Measurements from ENCODE around the gene UBN1.
A peak's percentile ranks its signal among the peaks of the same experiment; 100 is the strongest.
"Not testable (repeated sequence)": the region's sequence is repeated elsewhere in the genome, so short reads cannot be mapped to it uniquely, and the experiment has no call there.

Gene UBN1

GRCh38 chr16:4890026-4890425, 42.7 kb downstream of the UBN1 start:
- no peak for DNase-seq

GRCh38 chr16:4890686-4891085, 43.4 kb downstream of the UBN1 start:
- no peak for DNase-seq

GRCh38 chr16:4891097-4891885, 44.0 kb downstream of the UBN1 start:
- DNase-seq = no peak

GRCh38 chr16:4891886-4892216, 44.6 kb downstream of the UBN1 start:
- DNase-seq = no peak

GRCh38 chr16:4892361-4893102, 45.3 kb downstream of the UBN1 start:
- peak; percentile 23 for DNase-seq

- no peak for DNase-seq
These were observed 46.0 kb downstream of the UBN1 start for GRCh38 chr16:4893103-4893862.

- DNase-seq = no peak
These were observed 47.2 kb downstream of the UBN1 start for GRCh38 chr16:4894276-4895150.

- no peak for DNase-seq
These were observed 48.1 kb downstream of the UBN1 start for GRCh38 chr16:4895366-4895765.

GRCh38 chr16:4896761-4897160, 49.5 kb downstream of the UBN1 start:
- DNase-seq = not testable (repeated sequence)

GRCh38 chr16:4897328-4897727, 50.0 kb downstream of the UBN1 start:
- DNase-seq = no peak

- DNase-seq = no peak
These were observed 51.7 kb downstream of the UBN1 start for GRCh38 chr16:4898811-4899473.

- DNase-seq = no peak
These were observed 52.2 kb downstream of the UBN1 start for GRCh38 chr16:4899474-4899846.

- DNase-seq = no peak
These were observed 52.8 kb downstream of the UBN1 start for GRCh38 chr16:4900036-4900435.

- DNase-seq = no peak
These were observed 53.5 kb downstream of the UBN1 start for GRCh38 chr16:4900750-4901149.

GRCh38 chr16:4902038-4902437, 54.8 kb downstream of the UBN1 start:
- DNase-seq = no peak

GRCh38 chr16:4904108-4904941, 57.0 kb downstream of the UBN1 start:
- DNase-seq = no peak

GRCh38 chr16:4904942-4905615, 57.8 kb downstream of the UBN1 start:
- no peak for DNase-seq

GRCh38 chr16:4908854-4909401, 61.6 kb downstream of the UBN1 start:
- DNase-seq = no peak

GRCh38 chr16:4909825-4910224, 62.5 kb downstream of the UBN1 start:
- no peak for DNase-seq

GRCh38 chr16:4910828-4911227, 63.5 kb downstream of the UBN1 start:
- no peak for DNase-seq
